PC-3 (cell line): Measurements from ENCODE around the gene MDP1.

Source experiments
- EZH2phosphoT487 ChIP-seq: fragments of 300-600 bp; sonication (generic); IDR thresholded peaks from 2 replicates; pipeline ENCODE4 v1.6.1; 2018; ENCODE audit warnings: mild to moderate bottlenecking, antibody characterized with exemption, low read length, borderline replicate concordance
- TF ChIP-seq, protein P1 (sequence below): fragments of 300-600 bp; sonication (generic); conservative IDR thresholded peaks from 2 replicates; pipeline ENCODE4 v1.5.1; 2017; ENCODE audit warnings: antibody characterized with exemption, low read depth, mild to moderate bottlenecking, low read length

DNA sequence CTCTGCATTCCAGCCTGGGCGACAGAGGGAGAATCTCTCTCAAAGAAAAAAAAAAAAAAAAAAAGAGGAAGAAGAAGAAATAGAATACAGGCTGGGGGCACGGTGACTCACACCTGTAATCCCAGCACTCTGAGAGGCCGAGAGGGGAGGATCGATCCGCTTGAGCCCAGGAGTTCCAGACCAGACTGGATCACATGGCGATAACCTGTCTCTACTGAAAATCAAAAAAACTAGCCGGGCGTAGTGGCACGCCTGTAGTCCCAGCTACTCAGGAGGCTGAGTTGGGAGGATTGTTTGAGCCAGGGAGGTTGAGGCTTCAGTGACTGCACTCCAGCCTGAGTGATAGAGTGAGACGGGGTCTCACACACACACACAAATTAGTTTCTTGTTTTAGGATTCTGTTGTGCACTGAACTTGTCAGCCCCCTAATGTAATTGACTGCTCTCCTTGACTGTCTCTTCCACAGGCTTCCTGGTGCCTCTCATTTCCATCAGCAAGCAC, 27.5 kb upstream of the MDP1 start:
- TF ChIP-seq, protein P1, sequence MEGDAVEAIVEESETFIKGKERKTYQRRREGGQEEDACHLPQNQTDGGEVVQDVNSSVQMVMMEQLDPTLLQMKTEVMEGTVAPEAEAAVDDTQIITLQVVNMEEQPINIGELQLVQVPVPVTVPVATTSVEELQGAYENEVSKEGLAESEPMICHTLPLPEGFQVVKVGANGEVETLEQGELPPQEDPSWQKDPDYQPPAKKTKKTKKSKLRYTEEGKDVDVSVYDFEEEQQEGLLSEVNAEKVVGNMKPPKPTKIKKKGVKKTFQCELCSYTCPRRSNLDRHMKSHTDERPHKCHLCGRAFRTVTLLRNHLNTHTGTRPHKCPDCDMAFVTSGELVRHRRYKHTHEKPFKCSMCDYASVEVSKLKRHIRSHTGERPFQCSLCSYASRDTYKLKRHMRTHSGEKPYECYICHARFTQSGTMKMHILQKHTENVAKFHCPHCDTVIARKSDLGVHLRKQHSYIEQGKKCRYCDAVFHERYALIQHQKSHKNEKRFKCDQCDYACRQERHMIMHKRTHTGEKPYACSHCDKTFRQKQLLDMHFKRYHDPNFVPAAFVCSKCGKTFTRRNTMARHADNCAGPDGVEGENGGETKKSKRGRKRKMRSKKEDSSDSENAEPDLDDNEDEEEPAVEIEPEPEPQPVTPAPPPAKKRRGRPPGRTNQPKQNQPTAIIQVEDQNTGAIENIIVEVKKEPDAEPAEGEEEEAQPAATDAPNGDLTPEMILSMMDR: no peak
- no peak for TF ChIP-seq EZH2phosphoT487
